PC-3 (cell line): ENCODE results near the gene EXOSC7. TPM values are rescaled to one million over a fixed set of nuclear protein-coding genes. Genes with fewer than 3 reads are reported as not detected.
A peak's percentile ranks its signal among the peaks of the same experiment; 100 is the strongest.

Experiments used
- ATAC-seq: fragments of 200-7000 bp; cut with Tn5 transposase; 2 replicates; pipeline ENCODE4 v1.9.1; 2020; ENCODE audit warnings: mild to moderate bottlenecking, moderate library complexity
- BruUV-seq: library from RNA; stranded (reverse); fragments of 400-500 nt; replicated peaks from 2 replicates; lab custom pipeline; 2021; lab: Mats Ljungman, UMichigan
- CTCF ChIA-PET: fragments of 300-600 bp; sonication (Branson Sonifier 250); formaldehyde crosslinking; loops from one replicate; lab custom pipeline; 2022; ENCODE audit warnings: antibody characterized with exemption; lab: Charles Lee
- POLR2A ChIA-PET: fragments of 300-600 bp; sonication (Branson Sonifier 250); formaldehyde crosslinking; loops from one replicate; lab custom pipeline; 2022; ENCODE audit warnings: antibody characterized with exemption; ENCODE audit not compliant: unreplicated experiment; lab: Charles Lee
- DNase-seq: peaks from one replicate; pipeline ENCODE4 v3.0.0-alpha.2; 2015
- H2AFZ ChIP-seq: fragments of 300-600 bp; sonication (generic); 2 replicates; pipeline ENCODE4 v1.6.0; 2016; ENCODE audit warnings: antibody characterized with exemption, low read length
- H3F3A ChIP-seq: fragments of 300-600 bp; sonication (generic); one replicate; pipeline ENCODE4 v1.6.0; 2017; ENCODE audit warnings: antibody characterized with exemption, low read length, control low read depth, mild to moderate bottlenecking; ENCODE audit not compliant: unreplicated experiment
- H3K27ac ChIP-seq: fragments of 300-600 bp; sonication (generic); 2 replicates; pipeline ENCODE4 v1.5.1; 2016; ENCODE audit warnings: mild to moderate bottlenecking, low read length
- H3K27me3 ChIP-seq: fragments of 300-600 bp; sonication (generic); 2 replicates; pipeline ENCODE4 v1.6.1; 2016; ENCODE audit warnings: low read length, mixed read lengths
- H3K36me3 ChIP-seq: fragments of 300-600 bp; sonication (generic); 2 replicates; pipeline ENCODE4 v1.6.1; 2016; ENCODE audit warnings: low read depth, mixed run types, low read length, mixed read lengths
- H3K4me1 ChIP-seq: fragments of 300-600 bp; sonication (generic); 2 replicates; pipeline ENCODE4 v1.5.1; 2016; ENCODE audit warnings: low read length; ENCODE audit not compliant: insufficient read depth
- H3K4me2 ChIP-seq: fragments of 300-600 bp; sonication (generic); 2 replicates; pipeline ENCODE4 v1.6.0; 2016; ENCODE audit warnings: low read length
- H3K4me3 ChIP-seq: fragments of 300-600 bp; sonication (generic); 2 replicates; pipeline ENCODE4 v1.5.1; 2016; ENCODE audit warnings: mild to moderate bottlenecking, low read length, mixed read lengths
- H3K79me2 ChIP-seq: fragments of 300-600 bp; sonication (generic); 2 replicates; pipeline ENCODE4 v1.6.1; 2017; ENCODE audit warnings: low read length, mixed read lengths
- H3K9ac ChIP-seq: fragments of 300-600 bp; sonication (generic); 2 replicates; pipeline ENCODE4 v1.6.0; 2016; ENCODE audit warnings: mild to moderate bottlenecking, low read length
- H3K9me2 ChIP-seq: fragments of 300-600 bp; sonication (generic); replicated peaks from 2 replicates; pipeline ENCODE4 v1.6.1; 2016; ENCODE audit warnings: mixed run types, low read length, mixed read lengths
- H3K9me3 ChIP-seq: fragments of 300-600 bp; sonication (generic); 2 replicates; pipeline ENCODE4 v1.6.1; 2016; ENCODE audit warnings: low read length, mixed read lengths
- H4K20me1 ChIP-seq: fragments of 300-600 bp; sonication (generic); 2 replicates; pipeline ENCODE4 v1.6.1; 2016; ENCODE audit warnings: low read length, mixed read lengths
- EZH2 ChIP-seq: fragments of 300-600 bp; sonication (generic); IDR thresholded peaks from one replicate; pipeline ENCODE4 v1.6.1; 2017; ENCODE audit warnings: antibody characterized with exemption, mild to moderate bottlenecking, low read length; ENCODE audit not compliant: unreplicated experiment
- EZH2phosphoT487 ChIP-seq: fragments of 300-600 bp; sonication (generic); IDR thresholded peaks from 2 replicates; pipeline ENCODE4 v1.6.1; 2018; ENCODE audit warnings: mild to moderate bottlenecking, antibody characterized with exemption, low read length, borderline replicate concordance
- intact Hi-C: fragments of 100-400 bp; cut with micrococcal nuclease; formaldehyde crosslinking; loops from 2 replicates; pipeline ENCODE4 v1.9.0; 2023
- total RNA-seq: library from RNA; depleted of rRNA; stranded (reverse); fragments of >200 nt; gene quantifications from 2 replicates; pipeline ENCODE4 v1.2.3, GENCODE V29; 2014
- TF ChIP-seq, protein P1 (sequence below): fragments of 300-600 bp; sonication (generic); conservative IDR thresholded peaks from 2 replicates; pipeline ENCODE4 v1.5.1; 2017; ENCODE audit warnings: antibody characterized with exemption, low read depth, mild to moderate bottlenecking, low read length

Gene EXOSC7
- total RNA-seq, 1 experiment from 2014 or later: 81.5 TPM

DNA sequence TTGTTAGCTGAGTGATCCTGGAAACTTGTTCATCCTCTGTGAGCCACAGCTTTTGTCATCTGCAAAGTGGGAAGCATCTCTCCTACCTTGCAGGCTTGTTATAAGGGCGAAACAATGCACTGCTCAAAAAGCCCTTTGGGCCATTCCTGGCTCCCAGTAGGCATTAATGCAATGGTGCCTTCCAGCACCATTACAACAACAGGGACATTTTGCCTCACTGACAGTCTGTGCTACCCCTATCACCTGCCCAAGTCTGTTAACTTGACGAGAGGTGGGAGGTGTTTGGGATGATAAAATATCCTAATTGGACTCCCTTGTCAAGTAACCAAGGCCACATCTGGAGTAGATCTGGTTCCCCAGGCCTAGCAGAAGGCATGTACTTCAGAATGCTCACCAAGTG is 44.3 kb upstream of the EXOSC7 start:
- Histone ChIP-seq H3K9ac (no peak overlapping the region), H3K4me3 (no peak overlapping the region), H3K27ac (no peak overlapping the region), H3K9me2 (no peaks in the 10 kb centered on the region), H3K27me3 (no peaks in the 10 kb centered on the region), H3K79me2 (0 out of 2 replicates have a peak, but pooled peaks cover 3% of the 10 kb centered on the region), H3K4me2 (no peak overlapping the region), H4K20me1 (no peaks in the 10 kb centered on the region), H3F3A (no peaks in the 10 kb centered on the region), H3K36me3 (peaks cover 31% of the 10 kb centered on the region; the same call in 1 of the 2 replicates), H3K4me1 (no peaks in the 10 kb centered on the region), H2AFZ (no peak overlapping the region), H3K9me3 (no peaks in the 10 kb centered on the region)
- ATAC-seq (no peak), DNase-seq (no peak)
- ChIA-PET POLR2A (no interaction called here), CTCF (no interaction called here)
- BruUV-seq: no TSS peak
- intact Hi-C loops: no loop called here
- TF ChIP-seq, protein P1, sequence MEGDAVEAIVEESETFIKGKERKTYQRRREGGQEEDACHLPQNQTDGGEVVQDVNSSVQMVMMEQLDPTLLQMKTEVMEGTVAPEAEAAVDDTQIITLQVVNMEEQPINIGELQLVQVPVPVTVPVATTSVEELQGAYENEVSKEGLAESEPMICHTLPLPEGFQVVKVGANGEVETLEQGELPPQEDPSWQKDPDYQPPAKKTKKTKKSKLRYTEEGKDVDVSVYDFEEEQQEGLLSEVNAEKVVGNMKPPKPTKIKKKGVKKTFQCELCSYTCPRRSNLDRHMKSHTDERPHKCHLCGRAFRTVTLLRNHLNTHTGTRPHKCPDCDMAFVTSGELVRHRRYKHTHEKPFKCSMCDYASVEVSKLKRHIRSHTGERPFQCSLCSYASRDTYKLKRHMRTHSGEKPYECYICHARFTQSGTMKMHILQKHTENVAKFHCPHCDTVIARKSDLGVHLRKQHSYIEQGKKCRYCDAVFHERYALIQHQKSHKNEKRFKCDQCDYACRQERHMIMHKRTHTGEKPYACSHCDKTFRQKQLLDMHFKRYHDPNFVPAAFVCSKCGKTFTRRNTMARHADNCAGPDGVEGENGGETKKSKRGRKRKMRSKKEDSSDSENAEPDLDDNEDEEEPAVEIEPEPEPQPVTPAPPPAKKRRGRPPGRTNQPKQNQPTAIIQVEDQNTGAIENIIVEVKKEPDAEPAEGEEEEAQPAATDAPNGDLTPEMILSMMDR: no peak
- TF ChIP-seq EZH2 (no peak), EZH2phosphoT487 (no peak)

DNA sequence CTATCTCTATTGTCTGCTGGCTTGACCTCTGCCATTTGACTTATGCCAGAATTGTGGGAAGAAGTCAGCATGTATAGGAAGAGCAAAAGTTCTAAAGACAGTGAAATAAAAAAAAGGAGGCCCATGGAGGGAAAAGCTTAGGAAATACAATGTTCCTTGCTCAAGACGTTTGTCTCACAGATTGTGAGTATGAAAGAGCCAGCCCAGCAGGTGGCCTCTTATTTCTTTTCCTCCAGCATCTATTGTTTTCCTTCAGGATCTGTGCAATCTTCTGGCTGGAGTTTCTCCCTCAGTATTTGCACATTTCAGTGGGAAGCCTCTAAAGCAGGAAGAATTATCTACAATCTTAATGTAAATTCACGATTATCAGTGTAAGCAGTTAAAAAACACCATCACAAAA is 43.8 kb upstream of the EXOSC7 start:
- H3K4me3 ChIP-seq: no peak overlapping the region
- H3K27me3 ChIP-seq: no peaks in the 10 kb centered on the region
- no peaks in the 10 kb centered on the region for H3K4me1 ChIP-seq
- ATAC-seq (0 out of 2 replicates have a peak, but pooled peaks have one; percentile 27), DNase-seq (no peak)
- H3K27ac ChIP-seq: no peak overlapping the region
- BruUV-seq: no TSS peak
- H3K36me3 ChIP-seq: peaks cover 26% of the 10 kb centered on the region; the same call in 1 of the 2 replicates
- no peaks in the 10 kb centered on the region for H4K20me1 ChIP-seq
- no peaks in the 10 kb centered on the region for H3F3A ChIP-seq
- CTCF ChIA-PET: no interaction called here
- H3K9me3 ChIP-seq: no peaks in the 10 kb centered on the region
- intact Hi-C loops: no loop called here
- POLR2A ChIA-PET: no interaction called here
- H3K79me2 ChIP-seq: 0 out of 2 replicates have a peak, but pooled peaks cover 3% of the 10 kb centered on the region
- no peak overlapping the region for H3K9ac ChIP-seq
- TF ChIP-seq EZH2 (no peak), EZH2phosphoT487 (no peak)
- TF ChIP-seq, protein P1: 0 out of 2 replicates have a peak, but pooled peaks have one; percentile 33
- no peak overlapping the region for H3K4me2 ChIP-seq
- no peak overlapping the region for H2AFZ ChIP-seq
- H3K9me2 ChIP-seq: no peaks in the 10 kb centered on the region

DNA sequence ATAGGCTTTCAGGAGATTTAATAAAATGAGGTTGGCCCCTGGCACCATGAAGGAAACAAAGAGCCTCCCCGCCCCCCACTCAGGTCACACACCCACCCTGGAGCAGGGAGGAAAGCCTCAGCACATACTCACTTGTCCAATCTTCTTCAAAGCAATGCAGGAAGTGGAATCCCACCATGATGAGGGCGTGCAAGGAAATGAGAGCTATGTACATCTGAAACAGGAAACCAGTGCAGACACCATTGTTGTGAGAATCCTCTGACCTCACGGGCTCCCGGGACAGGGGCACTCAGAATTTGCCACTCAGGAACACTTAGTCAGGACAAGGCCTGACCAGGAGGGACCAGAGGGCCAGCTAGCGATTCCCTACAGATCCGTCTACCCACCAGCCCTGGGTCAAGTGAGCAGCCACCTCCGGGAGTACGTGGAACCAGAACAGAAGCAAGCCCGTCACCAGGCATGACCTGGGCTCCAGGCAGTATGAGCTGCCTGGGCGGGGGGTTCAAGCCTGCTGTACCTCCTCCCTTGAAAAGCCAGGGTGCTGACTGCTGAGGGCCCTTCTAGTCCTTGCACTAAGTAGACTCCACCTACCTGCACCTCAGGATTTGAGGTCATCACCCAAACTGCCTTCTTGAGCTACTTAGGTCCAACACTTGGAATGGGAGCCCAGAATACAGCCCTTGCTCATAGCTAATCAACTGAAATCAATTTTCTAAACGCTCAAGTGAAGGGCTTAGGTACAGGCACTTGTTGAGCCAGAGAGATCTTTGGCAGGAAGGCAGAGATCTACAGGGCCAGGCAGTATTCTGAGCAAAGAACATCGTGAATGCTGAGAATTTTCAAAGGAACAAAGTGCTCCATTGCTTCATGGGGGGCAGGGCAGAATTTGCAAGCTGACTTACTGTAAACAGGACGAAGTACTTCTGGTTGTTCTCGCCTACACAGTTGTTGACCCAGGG is 42.8 kb upstream of the EXOSC7 start:
- no TSS peak for BruUV-seq
- ChIA-PET POLR2A (no interaction called here), CTCF (no interaction called here)
- H3K9me2 ChIP-seq: no peaks in the 10 kb centered on the region
- no peaks in the 10 kb centered on the region for H3F3A ChIP-seq
- H3K27me3 ChIP-seq: no peaks in the 10 kb centered on the region
- TF ChIP-seq EZH2phosphoT487: no peak
- no peak for TF ChIP-seq EZH2
- TF ChIP-seq, protein P1: no peak
- no peak overlapping the region for H3K9ac ChIP-seq
- H4K20me1 ChIP-seq: no peaks in the 10 kb centered on the region
- H3K27ac ChIP-seq: no peak overlapping the region
- H3K9me3 ChIP-seq: no peaks in the 10 kb centered on the region
- H3K4me1 ChIP-seq: no peaks in the 10 kb centered on the region
- DNase-seq (no peak), ATAC-seq (no peak)
- intact Hi-C loops: no loop called here
- no peak overlapping the region for H2AFZ ChIP-seq
- H3K79me2 ChIP-seq: 0 out of 2 replicates have a peak, but pooled peaks cover 3% of the 10 kb centered on the region
- H3K4me3 ChIP-seq: no peak overlapping the region
- peaks cover 26% of the 10 kb centered on the region; the same call in 1 of the 2 replicates for H3K36me3 ChIP-seq
- no peak overlapping the region for H3K4me2 ChIP-seq
